ENCODE results near the gene GPR35. TPM values are rescaled to one million over a fixed set of nuclear protein-coding genes. Genes with fewer than 3 reads are reported as not detected.

GPR35 gene
- total and polyA plus RNA-seq, 12 donors: 0.40 to 5.2 (median 1.2) TPM

- Histone ChIP-seq H3K4me3 (no peak overlapping the region), H3K36me3 (no peaks in the 10 kb centered on the region), H3K27me3 (no peaks in the 10 kb centered on the region), H3K9me3 (no peaks in the 10 kb centered on the region), H3K27ac (peak overlapping the region in 1 of 10 donors; percentile 75), H3K4me1 (peaks cover 0 to 69% (median 0%) of the 10 kb centered on the region in 9 donors)
- TF ChIP-seq, protein P1, sequence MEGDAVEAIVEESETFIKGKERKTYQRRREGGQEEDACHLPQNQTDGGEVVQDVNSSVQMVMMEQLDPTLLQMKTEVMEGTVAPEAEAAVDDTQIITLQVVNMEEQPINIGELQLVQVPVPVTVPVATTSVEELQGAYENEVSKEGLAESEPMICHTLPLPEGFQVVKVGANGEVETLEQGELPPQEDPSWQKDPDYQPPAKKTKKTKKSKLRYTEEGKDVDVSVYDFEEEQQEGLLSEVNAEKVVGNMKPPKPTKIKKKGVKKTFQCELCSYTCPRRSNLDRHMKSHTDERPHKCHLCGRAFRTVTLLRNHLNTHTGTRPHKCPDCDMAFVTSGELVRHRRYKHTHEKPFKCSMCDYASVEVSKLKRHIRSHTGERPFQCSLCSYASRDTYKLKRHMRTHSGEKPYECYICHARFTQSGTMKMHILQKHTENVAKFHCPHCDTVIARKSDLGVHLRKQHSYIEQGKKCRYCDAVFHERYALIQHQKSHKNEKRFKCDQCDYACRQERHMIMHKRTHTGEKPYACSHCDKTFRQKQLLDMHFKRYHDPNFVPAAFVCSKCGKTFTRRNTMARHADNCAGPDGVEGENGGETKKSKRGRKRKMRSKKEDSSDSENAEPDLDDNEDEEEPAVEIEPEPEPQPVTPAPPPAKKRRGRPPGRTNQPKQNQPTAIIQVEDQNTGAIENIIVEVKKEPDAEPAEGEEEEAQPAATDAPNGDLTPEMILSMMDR (IDR thresholded peaks at IDR 0.05): no peak
- 88 to 91% methylated on average over 10 of the region's 10 CpGs for WGBS, 2 donors
- intact Hi-C loops (cut with DNase I): no loop called here
- DNase-seq: no peak
- ATAC-seq: no peak
These were observed 1.7 kb upstream of the GPR35 start for GRCh38 chr2:240623531-240624010.

DNA sequence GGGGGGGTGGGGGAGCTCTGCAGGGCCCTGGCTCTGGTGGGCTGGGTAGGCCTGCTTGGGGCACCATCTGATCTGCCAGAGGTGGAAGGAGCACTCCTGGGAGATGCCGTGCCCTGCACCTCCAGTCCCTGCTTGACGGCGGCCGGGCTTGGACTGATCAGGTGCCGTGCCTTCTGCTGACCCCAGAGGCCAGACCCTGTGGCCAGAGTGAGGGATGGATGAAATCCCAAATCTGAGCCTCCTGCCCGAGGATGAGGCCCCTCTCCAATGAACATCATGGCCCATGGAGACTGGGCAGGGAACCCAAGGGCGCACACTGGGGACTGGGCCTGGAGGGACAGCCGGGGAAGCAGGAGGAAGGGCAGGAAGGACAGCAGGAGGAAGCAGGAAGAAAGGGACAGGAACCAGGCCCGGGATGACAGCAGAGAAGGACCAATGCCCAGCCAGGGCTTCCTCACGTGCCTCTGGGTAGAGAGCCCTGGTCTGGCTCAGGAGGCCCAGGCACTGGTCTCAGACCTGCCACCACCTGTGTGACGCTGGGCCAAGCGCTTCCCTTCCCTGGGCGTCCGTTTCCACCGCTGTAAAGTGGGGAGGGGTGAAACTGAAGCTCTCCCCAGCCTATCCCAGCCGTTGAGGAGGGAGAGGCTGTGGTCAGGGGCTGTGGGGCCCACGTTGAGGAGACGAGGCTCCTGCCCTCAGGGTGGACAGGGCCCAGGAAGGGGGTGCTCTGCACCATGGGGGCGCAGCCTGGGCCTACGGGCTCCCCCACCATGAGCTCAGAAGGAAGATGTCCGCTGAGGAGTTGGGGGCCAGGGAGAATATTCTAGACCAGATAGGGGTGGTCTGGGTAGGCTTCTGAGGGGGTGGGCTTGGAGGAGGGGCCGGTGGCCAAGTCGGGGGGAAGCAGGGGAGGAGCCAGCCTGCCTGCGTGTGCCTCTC, 1.0 kb upstream of the GPR35 start:
- Histone ChIP-seq H3K4me3 (no peak overlapping the region), H3K36me3 (no peaks in the 10 kb centered on the region), H3K27ac (peak overlapping the region in 1 of 10 donors; percentile 75), H3K4me1 (peaks cover 0 to 69% (median 0%) of the 10 kb centered on the region in 9 donors), H3K27me3 (no peaks in the 10 kb centered on the region), H3K9me3 (no peaks in the 10 kb centered on the region)
- peak in 3 of 8 donors; percentile 18 to 28 (median 26) for ATAC-seq
- WGBS, 2 donors: 74 to 78% methylated on average over 24 of the region's 24 CpGs
- no peak for DNase-seq
- TF ChIP-seq, protein P1 (IDR thresholded peaks at IDR 0.05): no peak
- intact Hi-C loops (cut with DNase I): no loop called here

- TF ChIP-seq, protein P1 (IDR thresholded peaks at IDR 0.05): no peak
- Histone ChIP-seq H3K9me3 (no peaks in the 10 kb centered on the region), H3K27ac (peak overlapping the region in 1 of 10 donors; percentile 74), H3K36me3 (peaks cover 0 to 8% (median 0%) of the 10 kb centered on the region in 9 donors), H3K4me3 (no peak overlapping the region), H3K27me3 (no peaks in the 10 kb centered on the region), H3K4me1 (peaks cover 0 to 47% (median 0%) of the 10 kb centered on the region in 9 donors)
- peak in 1 of 8 donors; percentile 30 for ATAC-seq
- DNase-seq: no peak
- intact Hi-C loops (cut with DNase I): no loop called here
- whole genome bisulfite sequencing, 2 donors: 51 to 59% methylated on average over 20 to 21 of the region's 21 CpGs
These were observed 1.4 kb downstream of the GPR35 start for GRCh38 chr2:240626531-240627300.

Data from heart right ventricle (tissue), 16 donors.